NCI-H748 (cell line): ENCODE data around the gene OR2V1.
"Not testable (repeated sequence)": the region's sequence is repeated elsewhere in the genome, so short reads cannot be mapped to it uniquely, and the experiment has no call there.

Source experiments
- DNase-seq: peaks from one replicate; lab custom pipeline; 2025; ENCODE audit not compliant: unreplicated experiment; lab: John Stamatoyannopoulos, UW

The OR2V1 gene

GRCh38 chr5:181104606-181105390 lies 26.2 kb downstream of the OR2V1 start:
- not testable (repeated sequence) for DNase-seq

- DNase-seq, result peak; percentile 37
These were observed 26.8 kb downstream of the OR2V1 start for GRCh38 chr5:181104259-181104568.

- DNase-seq, result not testable (repeated sequence)
These were observed 28.9 kb downstream of the OR2V1 start for GRCh38 chr5:181101930-181102674.

GRCh38 chr5:181101030-181101641 lies 29.8 kb downstream of the OR2V1 start:
- not testable (repeated sequence) for DNase-seq

GRCh38 chr5:181100121-181100875 lies 30.7 kb downstream of the OR2V1 start:
- peak; percentile 69 for DNase-seq

GRCh38 chr5:181099602-181100086 lies 31.3 kb downstream of the OR2V1 start:
- DNase-seq, result peak; percentile 37

GRCh38 chr5:181098762-181099601 lies 32.0 kb downstream of the OR2V1 start:
- peak; percentile 21 for DNase-seq

- DNase-seq, result peak; percentile 14
These were observed 33.0 kb downstream of the OR2V1 start for GRCh38 chr5:181097759-181098491.

GRCh38 chr5:181097383-181097753 lies 33.6 kb downstream of the OR2V1 start:
- not testable (repeated sequence) for DNase-seq

GRCh38 chr5:181096721-181097382 lies 34.1 kb downstream of the OR2V1 start:
- DNase-seq, result not testable (repeated sequence)

GRCh38 chr5:181095162-181095561 lies 35.8 kb downstream of the OR2V1 start:
- not testable (repeated sequence) for DNase-seq

GRCh38 chr5:181092428-181092827 lies 38.5 kb downstream of the OR2V1 start:
- no peak for DNase-seq

GRCh38 chr5:181088289-181088688 lies 42.7 kb downstream of the OR2V1 start:
- DNase-seq, result peak; percentile 9

GRCh38 chr5:181087309-181087708 lies 43.7 kb downstream of the OR2V1 start:
- DNase-seq, result no peak

- no peak for DNase-seq
These were observed 44.1 kb downstream of the OR2V1 start for GRCh38 chr5:181086884-181087205.

- no peak for DNase-seq
These were observed 44.7 kb downstream of the OR2V1 start for GRCh38 chr5:181086026-181086883.

GRCh38 chr5:181084621-181085195 lies 46.3 kb downstream of the OR2V1 start:
- DNase-seq, result no peak

- DNase-seq, result no peak
These were observed 49.0 kb downstream of the OR2V1 start for GRCh38 chr5:181081989-181082388.
